Activated CD8-positive, alpha-beta memory T cell treated with anti-CD3 and anti-CD28 coated beads for 1 hour (primary cell): ENCODE results near the gene CCS.
A peak's percentile ranks its signal among the peaks of the same experiment; 100 is the strongest.
"Not testable (repeated sequence)": the region's sequence is repeated elsewhere in the genome, so short reads cannot be mapped to it uniquely, and the experiment has no call there.

ENCODE experiments used
- DNase-seq, 2 donors: peaks; one replicate each; pipeline ENCODE4 v3.0.0-alpha.2; 2020; ENCODE audit warnings: low read depth in 1 of 2; ENCODE audit errors: extremely low read depth in 1 of 2

The CCS gene

GRCh38 chr11:66592457-66593302, at the start of gene CCS, which contains the start of gene CCDC87:
Gene CCS, plus strand, starts transcription at chr11:66593185. Its CDS starts 77 bp downstream, at chr11:66593262.
Gene CCDC87, minus strand, starts transcription at chr11:66593063. Its CDS starts 48 bp downstream, at chr11:66593015.
- DNase-seq, result peak; percentile 98 to 99

GRCh38 chr11:66543263-66544107, 49.5 kb upstream of the CCS start:
- DNase-seq, result peak; percentile 27 to 51

GRCh38 chr11:66544952-66545351, 48.0 kb upstream of the CCS start:
- DNase-seq, result not testable (repeated sequence)

GRCh38 chr11:66545701-66546367, 47.2 kb upstream of the CCS start, which contains the start of gene ZDHHC24:
Gene ZDHHC24, minus strand, starts transcription at chr11:66546048. Its CDS starts 45 bp downstream, at chr11:66546003.
- DNase-seq, result peak; percentile 32 to 65

GRCh38 chr11:66546368-66546965, 46.5 kb upstream of the CCS start, which contains the start of gene ACTN3:
Gene ACTN3, plus strand, starts transcription at chr11:66546903. Its CDS starts 35 bp downstream, at chr11:66546938.
- no peak for DNase-seq

- no peak for DNase-seq
Observed at GRCh38 chr11:66546966-66547661, 45.9 kb upstream of the CCS start.

GRCh38 chr11:66547662-66548009, 45.3 kb upstream of the CCS start:
- no peak for DNase-seq

GRCh38 chr11:66548041-66548440, 44.9 kb upstream of the CCS start:
- DNase-seq, result no peak

- no peak for DNase-seq
Observed at GRCh38 chr11:66548774-66549630, 44.0 kb upstream of the CCS start.

- DNase-seq, result no peak
Observed at GRCh38 chr11:66549696-66550095, 43.3 kb upstream of the CCS start.

- no peak for DNase-seq
Observed at GRCh38 chr11:66550887-66551286, 42.1 kb upstream of the CCS start.

- no peak for DNase-seq
Observed at GRCh38 chr11:66554602-66555001, 38.4 kb upstream of the CCS start.

GRCh38 chr11:66555416-66555815, 37.6 kb upstream of the CCS start:
- DNase-seq, result no peak

GRCh38 chr11:66556086-66556485, 36.9 kb upstream of the CCS start:
- no peak for DNase-seq

- DNase-seq, result no peak
Observed at GRCh38 chr11:66557733-66558326, 35.2 kb upstream of the CCS start.

GRCh38 chr11:66559142-66559865, 33.7 kb upstream of the CCS start:
- no peak for DNase-seq

- no peak for DNase-seq
Observed at GRCh38 chr11:66559866-66560676, 32.9 kb upstream of the CCS start.
